HepG2 (cell line): ENCODE data around the gene PDCD2. TPM values are rescaled to one million over a fixed set of nuclear protein-coding genes. Genes with fewer than 3 reads are reported as not detected.

ENCODE experiments used
- AGO2 ChIP-seq: fragments of 200-400 bp; formaldehyde crosslinking; optimal IDR thresholded peaks from 2 replicates; pipeline ENCODE3; 2017; ENCODE audit warnings: mild to moderate bottlenecking, low read depth, low read length, moderate library complexity
- ARHGAP35 ChIP-seq: sonication (generic); formaldehyde crosslinking; IDR thresholded peaks from 2 replicates; pipeline ENCODE4 v1.9.0; 2022; ENCODE audit warnings: mild to moderate bottlenecking, inconsistent platforms, moderate library complexity, missing genetic modification reagents, borderline replicate concordance
- EHMT2 ChIP-seq: fragments of 200-600 bp; sonication (generic); IDR thresholded peaks from 2 replicates; pipeline ENCODE4 v1.7.0; 2017; ENCODE audit warnings: antibody characterized with exemption, low read depth, low read length, borderline replicate concordance
- ETS1 ChIP-seq: sonication (generic); formaldehyde crosslinking; IDR thresholded peaks from 2 replicates; pipeline ENCODE4 v1.4.0; 2020; ENCODE audit warnings: missing genetic modification reagents
- KDM5A ChIP-seq: fragments of 200-600 bp; sonication (generic); IDR thresholded peaks from 2 replicates; pipeline ENCODE4 v1.7.0; 2018; ENCODE audit warnings: antibody characterized with exemption, mild to moderate bottlenecking, low read length, borderline replicate concordance
- KLF12 ChIP-seq: sonication (generic); formaldehyde crosslinking; IDR thresholded peaks from 2 replicates; pipeline ENCODE4 v1.4.0; 2020; ENCODE audit warnings: missing genetic modification reagents, borderline replicate concordance
- NCOR1 ChIP-seq: fragments of 200-600 bp; sonication (generic); IDR thresholded peaks from 2 replicates; pipeline ENCODE4 v1.7.0; 2017; ENCODE audit warnings: antibody characterized with exemption, low read length, borderline replicate concordance
- RARA ChIP-seq: IDR thresholded peaks from 2 replicates; pipeline ENCODE4 v1.6.1; 2016; ENCODE audit warnings: missing genetic modification reagents, missing compliant biosample characterization
- SIX4 ChIP-seq: sonication (generic); formaldehyde crosslinking; IDR thresholded peaks from 2 replicates; pipeline ENCODE4 v1.4.0; 2020; ENCODE audit warnings: missing genetic modification reagents
- SKI ChIP-seq: fragments of 450-650 bp; IDR thresholded peaks from one replicate; pipeline ENCODE4 v1.6.1; 2018; ENCODE audit warnings: mild to moderate bottlenecking; ENCODE audit not compliant: partially characterized antibody
- STAG1 ChIP-seq: sonication (generic); formaldehyde crosslinking; IDR thresholded peaks from 2 replicates; pipeline ENCODE4 v1.4.0; 2020; ENCODE audit warnings: missing genetic modification reagents
- TARDBP ChIP-seq: sonication (generic); formaldehyde crosslinking; IDR thresholded peaks from 2 replicates; pipeline ENCODE4 v1.8.0; 2022; ENCODE audit warnings: mild to moderate bottlenecking, missing genetic modification reagents
- XRCC5 ChIP-seq: fragments of 200-400 bp; formaldehyde crosslinking; optimal IDR thresholded peaks from 2 replicates; pipeline ENCODE3; 2017; ENCODE audit warnings: mild to moderate bottlenecking, low read length
- YY1 ChIP-seq: IDR thresholded peaks from 2 replicates; pipeline ENCODE4 v1.6.1; 2011; ENCODE audit warnings: low read length, low read depth, moderate library complexity, mild to moderate bottlenecking; ENCODE audit not compliant: insufficient read depth, insufficient replicate concordance
- ZFP62 ChIP-seq: sonication (generic); formaldehyde crosslinking; IDR thresholded peaks from 2 replicates; pipeline ENCODE4 v1.4.0; 2020; ENCODE audit warnings: missing genetic modification reagents
- ZNF274 ChIP-seq: sonication (generic); formaldehyde crosslinking; IDR thresholded peaks from 2 replicates; pipeline ENCODE4 v1.5.1; 2020; ENCODE audit warnings: mild to moderate bottlenecking, missing genetic modification reagents
- ZNF292 ChIP-seq: sonication (generic); formaldehyde crosslinking; IDR thresholded peaks from 2 replicates; pipeline ENCODE4 v1.8.1; 2022; ENCODE audit warnings: mild to moderate bottlenecking, low read depth, missing genetic modification reagents, borderline replicate concordance
- ZNF773 ChIP-seq: sonication (generic); formaldehyde crosslinking; IDR thresholded peaks from 2 replicates; pipeline ENCODE4 v1.4.0; 2020; ENCODE audit warnings: missing genetic modification reagents, borderline replicate concordance
- ZNF782 ChIP-seq: sonication (generic); formaldehyde crosslinking; IDR thresholded peaks from 2 replicates; pipeline ENCODE4 v1.4.0; 2020; ENCODE audit warnings: missing genetic modification reagents, mild to moderate bottlenecking, borderline replicate concordance
- polyA plus RNA-seq, 8 experiments: library from polyadenylated mRNA; depleted of rRNA in 3 of 8; stranded (reverse) in 7 of 8; unstranded in 1 of 8; fragments of >200 nt; fragmentation: Illumina TruSeq in 4 of 8; extraction: Trizol in 4 of 8; gene quantifications; 2 replicates each; pipeline versions ENCODE4 v1.2.1 to v1.2.3, GENCODE V29; 2011 to 2016; ENCODE audit warnings: low read depth in 4 of 8, missing spikeins in 1 of 8, mixed read lengths in 1 of 8; ENCODE audit not compliant: insufficient read depth in 1 of 8
- total RNA-seq, 5 experiments: library from RNA; depleted of rRNA; stranded (reverse); fragments of >200 nt; fragmentation: Illumina TruSeq; extraction: Trizol; gene quantifications; 2 replicates each; pipeline ENCODE4 v1.2.3, GENCODE V29; 2016; ENCODE audit warnings: low read depth in 1 of 5
- TF ChIP-seq, protein P1 (sequence below): sonication (generic); formaldehyde crosslinking; IDR thresholded peaks from 2 replicates; pipeline ENCODE4 v1.4.0; 2020; ENCODE audit warnings: missing genetic modification reagents, borderline replicate concordance
- TF ChIP-seq, protein P2 (sequence below): sonication (generic); formaldehyde crosslinking; IDR thresholded peaks from 2 replicates; pipeline ENCODE4 v1.5.0; 2020; ENCODE audit warnings: missing genetic modification reagents
- TF ChIP-seq, protein P3 (sequence below): sonication (generic); formaldehyde crosslinking; IDR thresholded peaks from 2 replicates; pipeline ENCODE4 v1.8.0; 2022; ENCODE audit warnings: low read depth, missing genetic modification reagents
- TF ChIP-seq, protein P4 (sequence below): sonication (generic); formaldehyde crosslinking; IDR thresholded peaks from 2 replicates; pipeline ENCODE4 v1.5.0; 2020; ENCODE audit warnings: mild to moderate bottlenecking, missing genetic modification reagents

PDCD2 gene
- total and polyA plus RNA-seq, 2 of the 13 experiments (the other 11 are each of a cell fraction or from before 2014, with no cell fraction given), result 83.6 to 133 TPM

- TF ChIP-seq ZNF782 (CRISPR knock-in tag), result peak; percentile 27; the same call in 1 of the 2 replicates
- TF ChIP-seq TARDBP (CRISPR knock-in tag), result peak; percentile 97
- TF ChIP-seq, protein P1, sequence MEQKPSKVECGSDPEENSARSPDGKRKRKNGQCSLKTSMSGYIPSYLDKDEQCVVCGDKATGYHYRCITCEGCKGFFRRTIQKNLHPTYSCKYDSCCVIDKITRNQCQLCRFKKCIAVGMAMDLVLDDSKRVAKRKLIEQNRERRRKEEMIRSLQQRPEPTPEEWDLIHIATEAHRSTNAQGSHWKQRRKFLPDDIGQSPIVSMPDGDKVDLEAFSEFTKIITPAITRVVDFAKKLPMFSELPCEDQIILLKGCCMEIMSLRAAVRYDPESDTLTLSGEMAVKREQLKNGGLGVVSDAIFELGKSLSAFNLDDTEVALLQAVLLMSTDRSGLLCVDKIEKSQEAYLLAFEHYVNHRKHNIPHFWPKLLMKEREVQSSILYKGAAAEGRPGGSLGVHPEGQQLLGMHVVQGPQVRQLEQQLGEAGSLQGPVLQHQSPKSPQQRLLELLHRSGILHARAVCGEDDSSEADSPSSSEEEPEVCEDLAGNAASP (CRISPR knock-in tag), result peak; percentile 38; the same call in 1 of the 2 replicates
- TF ChIP-seq NCOR1, result no peak
- peak; percentile 40 for TF ChIP-seq SKI
- TF ChIP-seq RARA (CRISPR knock-in tag), result 0 out of 2 replicates have a peak, but pooled peaks have one; percentile 5
- peak; percentile 76 for TF ChIP-seq KDM5A
- peak; percentile 90 for TF ChIP-seq KLF12 (CRISPR knock-in tag)
- TF ChIP-seq ZNF773 (CRISPR knock-in tag), result peak; percentile 25; the same call in 1 of the 2 replicates
- TF ChIP-seq, protein P2, sequence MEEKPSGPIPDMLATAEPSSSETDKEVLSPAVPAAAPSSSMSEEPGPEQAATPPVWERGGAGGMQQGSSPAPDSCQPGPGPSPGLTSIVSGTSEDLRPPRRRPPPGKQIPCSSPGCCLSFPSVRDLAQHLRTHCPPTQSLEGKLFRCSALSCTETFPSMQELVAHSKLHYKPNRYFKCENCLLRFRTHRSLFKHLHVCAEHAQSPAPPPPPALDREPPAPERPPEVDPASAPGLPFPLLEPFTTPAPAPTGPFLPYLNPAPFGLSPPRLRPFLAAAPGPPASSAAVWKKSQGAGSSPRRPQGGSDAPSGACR, result no peak
- no peak for TF ChIP-seq ZNF292 (CRISPR knock-in tag)
- peak; percentile 93 for TF ChIP-seq YY1
- TF ChIP-seq, protein P3, sequence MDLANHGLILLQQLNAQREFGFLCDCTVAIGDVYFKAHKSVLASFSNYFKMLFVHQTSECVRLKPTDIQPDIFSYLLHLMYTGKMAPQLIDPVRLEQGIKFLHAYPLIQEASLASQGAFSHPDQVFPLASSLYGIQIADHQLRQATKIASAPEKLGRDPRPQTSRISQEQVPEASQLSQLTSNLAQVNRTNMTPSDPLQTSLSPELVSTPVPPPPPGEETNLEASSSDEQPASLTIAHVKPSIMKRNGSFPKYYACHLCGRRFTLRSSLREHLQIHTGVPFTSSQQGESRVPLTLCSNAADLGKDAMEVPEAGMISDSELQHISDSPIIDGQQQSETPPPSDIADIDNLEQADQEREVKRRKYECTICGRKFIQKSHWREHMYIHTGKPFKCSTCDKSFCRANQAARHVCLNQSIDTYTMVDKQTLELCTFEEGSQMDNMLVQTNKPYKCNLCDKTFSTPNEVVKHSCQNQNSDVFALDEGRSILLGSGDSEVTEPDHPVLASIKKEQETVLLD (CRISPR knock-in tag), result peak; percentile 70; the same call in 1 of the 2 replicates
- TF ChIP-seq XRCC5, result peak; percentile 93
- TF ChIP-seq ETS1 (CRISPR knock-in tag), result peak; percentile 4; the same call in 1 of the 2 replicates
- TF ChIP-seq ARHGAP35, result 0 out of 2 replicates have a peak, but pooled peaks have one; percentile 46
- 0 out of 2 replicates have a peak, but pooled peaks have one; percentile 13 for TF ChIP-seq SIX4 (CRISPR knock-in tag)
- peak; percentile 30; the same call in 1 of the 2 replicates for TF ChIP-seq ZFP62 (CRISPR knock-in tag)
- TF ChIP-seq, protein P4, sequence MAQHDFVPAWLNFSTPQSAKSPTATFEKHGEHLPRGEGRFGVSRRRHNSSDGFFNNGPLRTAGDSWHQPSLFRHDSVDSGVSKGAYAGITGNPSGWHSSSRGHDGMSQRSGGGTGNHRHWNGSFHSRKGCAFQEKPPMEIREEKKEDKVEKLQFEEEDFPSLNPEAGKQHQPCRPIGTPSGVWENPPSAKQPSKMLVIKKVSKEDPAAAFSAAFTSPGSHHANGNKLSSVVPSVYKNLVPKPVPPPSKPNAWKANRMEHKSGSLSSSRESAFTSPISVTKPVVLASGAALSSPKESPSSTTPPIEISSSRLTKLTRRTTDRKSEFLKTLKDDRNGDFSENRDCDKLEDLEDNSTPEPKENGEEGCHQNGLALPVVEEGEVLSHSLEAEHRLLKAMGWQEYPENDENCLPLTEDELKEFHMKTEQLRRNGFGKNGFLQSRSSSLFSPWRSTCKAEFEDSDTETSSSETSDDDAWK, result no peak
- 0 out of 2 replicates have a peak, but pooled peaks have one; percentile 2 for TF ChIP-seq STAG1
- peak; percentile 76 for TF ChIP-seq ZNF274 (CRISPR knock-in tag)
- peak; percentile 88 for TF ChIP-seq AGO2
- no peak for TF ChIP-seq EHMT2
These were observed at the start of gene PDCD2 (continued) for GRCh38 chr6:170584181-170584953.
